Hepatocyte (in vitro differentiated cells): Measurements from ENCODE around the gene FBLN1. TPM values are rescaled to one million over a fixed set of nuclear protein-coding genes. Genes with fewer than 3 reads are reported as not detected.

ENCODE experiments used
- DNase-seq: peaks from one replicate; pipeline ENCODE4 v3.0.0-alpha.2; 2016; ENCODE audit warnings: low spot score
- H2AFZ ChIP-seq: fragments of 200-600 bp; sonication (generic); 2 replicates; pipeline ENCODE4 v1.6.0; 2016; ENCODE audit warnings: antibody characterized with exemption, mild to moderate bottlenecking
- H3K27ac ChIP-seq: fragments of 200-600 bp; sonication (generic); 2 replicates; pipeline ENCODE4 v1.5.1; 2016; ENCODE audit warnings: mild to moderate bottlenecking
- H3K27me3 ChIP-seq: fragments of 200-600 bp; sonication (generic); 2 replicates; pipeline ENCODE4 v1.6.1; 2016
- H3K36me3 ChIP-seq: fragments of 200-600 bp; sonication (generic); replicated peaks from 2 replicates; pipeline ENCODE4 v1.5.1; 2016; ENCODE audit warnings: low read depth; ENCODE audit not compliant: insufficient read depth
- H3K4me1 ChIP-seq: fragments of 200-600 bp; sonication (generic); 2 replicates; pipeline ENCODE4 v1.5.1; 2016; ENCODE audit warnings: mild to moderate bottlenecking, moderate library complexity; ENCODE audit not compliant: insufficient read depth
- H3K4me2 ChIP-seq: fragments of 200-600 bp; sonication (generic); 2 replicates; pipeline ENCODE4 v1.6.0; 2016
- H3K4me3 ChIP-seq: fragments of 200-600 bp; sonication (generic); 2 replicates; pipeline ENCODE4 v1.5.1; 2016; ENCODE audit warnings: mild to moderate bottlenecking
- H3K79me2 ChIP-seq: fragments of 200-600 bp; sonication (generic); 2 replicates; pipeline ENCODE4 v1.6.0; 2017; ENCODE audit warnings: mild to moderate bottlenecking
- H3K9me2 ChIP-seq: fragments of 200-600 bp; sonication (generic); replicated peaks from 2 replicates; pipeline ENCODE4 v1.6.0; 2017; ENCODE audit warnings: mild to moderate bottlenecking; ENCODE audit not compliant: insufficient read depth
- H3K9me3 ChIP-seq: fragments of 200-600 bp; sonication (generic); 2 replicates; pipeline ENCODE4 v1.5.1; 2016; ENCODE audit warnings: low read depth, mild to moderate bottlenecking
- H4K20me1 ChIP-seq: fragments of 200-600 bp; sonication (generic); 2 replicates; pipeline ENCODE4 v1.6.0; 2016; ENCODE audit warnings: mild to moderate bottlenecking; ENCODE audit not compliant: insufficient read depth, poor library complexity, severe bottlenecking
- EZH2 ChIP-seq: fragments of 200-600 bp; sonication (generic); IDR thresholded peaks from 2 replicates; pipeline ENCODE4 v1.6.1; 2016; ENCODE audit warnings: antibody characterized with exemption, mild to moderate bottlenecking, borderline replicate concordance
- EZH2phosphoT487 ChIP-seq: fragments of 200-600 bp; sonication (generic); IDR thresholded peaks from one replicate; pipeline ENCODE4 v1.6.1; 2018; ENCODE audit warnings: antibody characterized with exemption, mild to moderate bottlenecking, low read depth, moderate library complexity; ENCODE audit not compliant: unreplicated experiment, severe bottlenecking
- WGBS: methylation state at CpG from one replicate; pipeline ENCODE4 v1.1.6; 2016; ENCODE audit warnings: low lambda C conversion rate; ENCODE audit errors: missing lambda C conversion rate; 5-methylcytosine and 5-hydroxymethylcytosine counted together
- polyA plus RNA-seq: library from polyadenylated mRNA; unstranded; fragments of >200 nt; fragmentation: Nextera tagmentation; extraction: Ambion mirVana; gene quantifications from 2 replicates; pipeline ENCODE4 v1.2.1, GENCODE V29; 2016
- total RNA-seq: library from RNA; depleted of rRNA; stranded (reverse); fragments of >200 nt; gene quantifications from 2 replicates; pipeline ENCODE4 v1.2.3, GENCODE V29; 2014
- TF ChIP-seq, protein P1 (sequence below): fragments of 200-600 bp; sonication (generic); IDR thresholded peaks from 2 replicates; pipeline ENCODE4 v1.5.1; 2016; ENCODE audit warnings: antibody characterized with exemption, mild to moderate bottlenecking; ENCODE audit not compliant: poor library complexity

Gene FBLN1
- total and polyA plus RNA-seq, 2 experiments from 2014 or later: 201 to 669 TPM

- DNase-seq: peak; percentile 71
- Histone ChIP-seq H3K9me3 (no peaks in the 10 kb centered on the region), H3K27me3 (no peaks in the 10 kb centered on the region), H2AFZ (no peak overlapping the region), H3K4me2 (no peak overlapping the region), H3K4me3 (no peak overlapping the region), H3K27ac (peak overlapping the region; percentile 84), H3K79me2 (no peaks in the 10 kb centered on the region), H4K20me1 (no peaks in the 10 kb centered on the region), H3K36me3 (no peaks in the 10 kb centered on the region), H3K4me1 (peaks cover 7% of the 10 kb centered on the region), H3K9me2 (no peaks in the 10 kb centered on the region)
- TF ChIP-seq EZH2phosphoT487 (no peak), EZH2 (no peak)
- TF ChIP-seq, protein P1, sequence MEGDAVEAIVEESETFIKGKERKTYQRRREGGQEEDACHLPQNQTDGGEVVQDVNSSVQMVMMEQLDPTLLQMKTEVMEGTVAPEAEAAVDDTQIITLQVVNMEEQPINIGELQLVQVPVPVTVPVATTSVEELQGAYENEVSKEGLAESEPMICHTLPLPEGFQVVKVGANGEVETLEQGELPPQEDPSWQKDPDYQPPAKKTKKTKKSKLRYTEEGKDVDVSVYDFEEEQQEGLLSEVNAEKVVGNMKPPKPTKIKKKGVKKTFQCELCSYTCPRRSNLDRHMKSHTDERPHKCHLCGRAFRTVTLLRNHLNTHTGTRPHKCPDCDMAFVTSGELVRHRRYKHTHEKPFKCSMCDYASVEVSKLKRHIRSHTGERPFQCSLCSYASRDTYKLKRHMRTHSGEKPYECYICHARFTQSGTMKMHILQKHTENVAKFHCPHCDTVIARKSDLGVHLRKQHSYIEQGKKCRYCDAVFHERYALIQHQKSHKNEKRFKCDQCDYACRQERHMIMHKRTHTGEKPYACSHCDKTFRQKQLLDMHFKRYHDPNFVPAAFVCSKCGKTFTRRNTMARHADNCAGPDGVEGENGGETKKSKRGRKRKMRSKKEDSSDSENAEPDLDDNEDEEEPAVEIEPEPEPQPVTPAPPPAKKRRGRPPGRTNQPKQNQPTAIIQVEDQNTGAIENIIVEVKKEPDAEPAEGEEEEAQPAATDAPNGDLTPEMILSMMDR: no peak
- WGBS: 65% methylated on average over 5 of the region's 5 CpGs
These were observed 18.7 kb upstream of the FBLN1 start for GRCh38 chr22:45483918-45484499.

GRCh38 chr22:45484742-45485141, 17.9 kb upstream of the FBLN1 start:
- peaks cover 7% of the 10 kb centered on the region for H3K4me1 ChIP-seq
- H3K79me2 ChIP-seq: no peaks in the 10 kb centered on the region
- H2AFZ ChIP-seq: no peak overlapping the region
- TF ChIP-seq EZH2phosphoT487 (no peak), EZH2 (no peak)
- TF ChIP-seq, protein P1: no peak
- no peaks in the 10 kb centered on the region for H4K20me1 ChIP-seq
- H3K4me2 ChIP-seq: no peak overlapping the region
- DNase-seq: no peak
- no peaks in the 10 kb centered on the region for H3K9me2 ChIP-seq
- no peak overlapping the region for H3K4me3 ChIP-seq
- 94% methylated on average over 4 of the region's 4 CpGs for WGBS
- H3K36me3 ChIP-seq: no peaks in the 10 kb centered on the region
- H3K27me3 ChIP-seq: no peaks in the 10 kb centered on the region
- peak overlapping the region; percentile 84 for H3K27ac ChIP-seq
- H3K9me3 ChIP-seq: no peaks in the 10 kb centered on the region

GRCh38 chr22:45485261-45485660, 17.4 kb upstream of the FBLN1 start:
- H3K4me2 ChIP-seq: no peak overlapping the region
- H3K27me3 ChIP-seq: no peaks in the 10 kb centered on the region
- H3K9me2 ChIP-seq: no peaks in the 10 kb centered on the region
- peak overlapping the region; percentile 84 for H3K27ac ChIP-seq
- H4K20me1 ChIP-seq: no peaks in the 10 kb centered on the region
- no peak overlapping the region for H2AFZ ChIP-seq
- WGBS: 77% methylated on average over 4 of the region's 4 CpGs
- peaks cover 7% of the 10 kb centered on the region for H3K4me1 ChIP-seq
- no peak for DNase-seq
- H3K36me3 ChIP-seq: no peaks in the 10 kb centered on the region
- no peaks in the 10 kb centered on the region for H3K9me3 ChIP-seq
- TF ChIP-seq, protein P1: no peak
- TF ChIP-seq EZH2phosphoT487 (no peak), EZH2 (no peak)
- H3K4me3 ChIP-seq: no peak overlapping the region
- no peaks in the 10 kb centered on the region for H3K79me2 ChIP-seq
